Adrenal gland (tissue), 5 donors: ENCODE results near the gene ZSWIM9.

ENCODE experiments used
- CTCF ChIP-seq, 6 experiments: fragments of 450-650 bp in 4 of 6; fragments of 200-600 bp in 2 of 6; sonication (generic) in 1 of 6; IDR thresholded peaks; 1 replicate in 5 of 6; 2 replicates in 1 of 6; pipeline versions ENCODE4 v1.5.1 to v1.8.0; 2016 to 2021; ENCODE audit warnings: antibody characterized with exemption in 6 of 6, mild to moderate bottlenecking in 2 of 6, moderate library complexity in 1 of 6
- POLR2A ChIP-seq, 2 donors: fragments of 450-650 bp; IDR thresholded peaks; one replicate each; pipeline ENCODE4 v1.6.1; 2017; ENCODE audit warnings: antibody characterized with exemption in 2 of 2, mild to moderate bottlenecking in 2 of 2, moderate library complexity in 1 of 2
- donor health status: DM: no; HTN: no; CAD: no.

GRCh38 chr19:48247212-48247611 lies 76.7 kb downstream of the ZSWIM9 start:
- TF ChIP-seq CTCF (IDR thresholded peaks at IDR 0.05) (no peak), POLR2A (IDR thresholded peaks at IDR 0.05) (no peak)
